ENCODE data around the gene ADAMTSL1.

ADAMTSL1 gene

DNA sequence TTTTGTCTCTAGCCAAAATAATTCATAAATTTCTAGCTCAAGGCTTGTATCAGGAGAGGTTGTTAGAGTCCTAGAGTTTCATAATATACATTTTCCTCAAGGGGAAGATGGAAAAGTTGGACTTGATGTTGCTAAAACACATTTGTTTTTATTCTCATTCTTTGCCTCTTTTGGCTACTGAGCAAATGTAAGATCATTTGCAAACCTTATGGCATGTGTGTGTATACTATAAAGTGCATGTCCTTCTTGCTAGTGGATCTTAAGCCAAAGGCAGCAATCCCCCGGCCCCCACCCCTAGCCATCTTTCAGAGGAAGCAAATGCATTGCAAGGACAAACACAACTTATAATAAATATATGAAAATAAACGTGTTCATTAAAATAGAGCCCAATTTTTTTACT is 43.0 kb downstream of the ADAMTSL1 start:
- DNase-seq (ENCODE audit: low spot score), result no peak
- no peak overlapping the region for H3K27ac ChIP-seq
- TF ChIP-seq CTCF (conservative IDR thresholded peaks at IDR 0.05; ENCODE audit: low read depth), result no peak
- CTCF ChIA-PET, result interaction anchor here (0.5 kb wide), 1 partner anchor 26 kb away, joined by 4 read pairs; no protein-coding TSS in a partner anchor
- POLR2A ChIA-PET (ENCODE audit: low non-redundant PET), result no interaction called here

GRCh38 chr9:18520416-18521047 is 46.6 kb downstream of the ADAMTSL1 start:
- POLR2A ChIA-PET (ENCODE audit: low non-redundant PET), result no interaction called here
- DNase-seq (ENCODE audit: low spot score), result no peak
- no peak overlapping the region for H3K27ac ChIP-seq

GRCh38 chr9:18526685-18527084 is 52.7 kb downstream of the ADAMTSL1 start:
- ChIA-PET POLR2A (ENCODE audit: low non-redundant PET) (no interaction called here), CTCF (interaction anchor here (0.6 kb wide), 1 partner anchor 435 kb away, joined by 3 read pairs; no protein-coding TSS in a partner anchor)
- no peak overlapping the region for H3K27ac ChIP-seq
- DNase-seq (ENCODE audit: low spot score), result no peak
- no peak for TF ChIP-seq CTCF (conservative IDR thresholded peaks at IDR 0.05; ENCODE audit: low read depth)

More at GRCh38 chr9:18520416-18521047, 46.6 kb downstream of the ADAMTSL1 start:
- CTCF ChIA-PET, result no interaction called here
- TF ChIP-seq CTCF (conservative IDR thresholded peaks at IDR 0.05; ENCODE audit: low read depth), result no peak

GRCh38 chr9:18531136-18532065 is 57.4 kb downstream of the ADAMTSL1 start:
- H3K27ac ChIP-seq, result no peak overlapping the region
- CTCF ChIA-PET, result no interaction called here
- no peak for DNase-seq (ENCODE audit: low spot score)
- POLR2A ChIA-PET (ENCODE audit: low non-redundant PET), result no interaction called here
- TF ChIP-seq CTCF (conservative IDR thresholded peaks at IDR 0.05; ENCODE audit: low read depth), result no peak

- ChIA-PET CTCF (no interaction called here), POLR2A (ENCODE audit: low non-redundant PET) (no interaction called here)
- H3K27ac ChIP-seq, result no peak overlapping the region
- TF ChIP-seq CTCF (conservative IDR thresholded peaks at IDR 0.05; ENCODE audit: low read depth), result no peak
- DNase-seq (ENCODE audit: low spot score), result no peak
These were observed 60.7 kb downstream of the ADAMTSL1 start for GRCh38 chr9:18534611-18535010.

DNA sequence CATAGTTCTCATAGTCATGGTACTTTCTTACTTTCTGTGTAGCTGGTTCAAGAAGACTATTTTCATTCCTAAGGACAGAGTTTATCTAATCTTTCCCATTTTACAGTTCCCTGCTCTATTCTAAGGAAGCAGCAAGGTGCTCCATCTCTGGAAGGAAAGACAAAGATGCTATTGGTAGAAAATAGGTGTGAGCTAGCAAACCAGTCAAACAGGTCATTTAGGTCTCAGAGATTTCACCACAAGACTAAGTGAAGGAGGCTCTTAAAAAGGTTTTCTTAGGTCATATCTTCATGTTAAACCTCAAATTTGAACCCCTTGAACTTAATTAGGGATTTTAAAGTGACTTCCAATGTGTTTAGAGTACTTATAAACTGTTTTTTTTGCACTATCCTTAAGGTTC is 62.6 kb downstream of the ADAMTSL1 start:
- DNase-seq (ENCODE audit: low spot score), result no peak
- no peak for TF ChIP-seq CTCF (conservative IDR thresholded peaks at IDR 0.05; ENCODE audit: low read depth)
- CTCF ChIA-PET, result interaction anchor here (0.6 to 0.7 kb wide), 2 partner anchors 23 to 281 kb away, joined by 3 to 4 read pairs; no protein-coding TSS in a partner anchor
- POLR2A ChIA-PET (ENCODE audit: low non-redundant PET), result no interaction called here
- no peak overlapping the region for H3K27ac ChIP-seq

All from RWPE1 (cell line).